Measurements from ENCODE around the gene PAQR7.
A peak's percentile ranks its signal among the peaks of the same experiment; 100 is the strongest.
"Not testable (repeated sequence)": the region's sequence is repeated elsewhere in the genome, so short reads cannot be mapped to it uniquely, and the experiment has no call there.

Gene PAQR7

DNA sequence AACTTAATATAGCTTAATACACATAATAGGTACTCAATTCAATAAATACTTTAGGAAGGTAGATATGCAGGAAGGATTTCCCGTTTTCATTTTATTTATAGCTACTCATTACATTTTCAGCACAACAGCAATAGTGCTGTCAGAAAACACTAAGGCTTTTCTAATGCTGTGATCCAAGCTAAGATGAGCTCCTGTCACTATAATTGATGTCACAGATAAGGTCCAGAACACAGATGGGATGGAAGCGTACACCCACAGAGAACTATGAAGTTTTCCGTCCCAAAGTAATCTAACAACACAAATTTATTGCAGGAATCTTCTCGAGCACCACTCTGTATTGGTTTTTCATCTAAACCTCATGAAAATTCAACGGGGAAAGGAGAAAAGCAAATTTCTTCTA is 29.8 kb downstream of the PAQR7 start:
- no peak for DNase-seq (ENCODE audit: low spot score)

DNA sequence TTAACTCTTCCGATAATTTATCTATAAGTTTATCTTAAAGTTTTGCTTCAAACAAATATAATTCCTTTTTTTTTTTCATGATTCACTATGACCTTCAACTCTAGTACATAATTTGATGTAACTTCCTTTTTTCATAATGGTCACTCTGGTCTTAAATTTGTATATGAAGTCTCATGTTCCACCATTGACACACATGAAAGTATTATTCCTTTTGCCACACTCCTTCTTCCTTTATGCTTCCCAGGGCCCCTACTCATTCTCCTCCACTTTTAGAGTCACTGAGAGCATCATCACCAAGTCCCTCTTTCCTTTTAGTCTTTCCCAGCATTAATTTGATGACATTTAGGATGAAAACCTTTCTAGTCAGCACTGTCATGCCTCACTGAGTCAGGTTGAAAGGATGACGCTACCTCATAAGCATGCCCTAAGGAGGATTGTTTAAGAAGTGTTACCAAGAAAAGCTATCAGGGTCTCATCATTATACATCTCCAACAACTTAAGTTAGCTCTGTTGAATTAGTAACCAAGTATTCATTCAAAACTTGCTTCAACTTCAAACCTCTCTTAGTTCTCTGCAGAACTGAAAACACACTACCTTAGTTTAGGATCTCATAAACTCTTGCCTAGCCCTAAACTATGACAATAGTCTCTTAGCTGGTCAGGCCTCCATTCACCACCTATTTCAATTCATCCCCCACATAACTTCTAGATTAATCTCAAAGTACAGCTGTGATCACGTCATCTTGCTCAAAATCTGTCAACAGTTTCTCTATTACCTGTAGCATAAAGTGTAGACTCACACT is 30.8 kb downstream of the PAQR7 start:
- no peak for DNase-seq (ENCODE audit: low spot score)

DNA sequence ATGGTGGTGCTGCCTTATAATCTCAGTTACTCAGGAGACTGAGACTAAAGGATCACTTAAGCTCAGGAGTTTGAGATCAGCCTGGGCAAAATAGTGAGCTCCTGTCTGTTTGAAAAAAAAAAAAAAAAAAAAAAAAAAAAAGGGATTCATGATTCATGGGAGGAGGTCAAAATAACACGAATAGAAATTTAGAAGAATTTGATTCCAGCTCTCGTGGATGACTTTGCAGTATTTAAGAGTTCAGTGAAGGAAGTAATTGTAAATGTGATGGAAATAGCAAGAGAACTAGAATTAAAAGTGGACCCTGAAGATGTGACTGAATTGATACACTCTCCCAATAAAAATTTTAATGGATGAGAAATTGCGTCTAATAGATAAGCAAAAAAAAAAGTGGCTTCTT is 32.0 kb downstream of the PAQR7 start:
- DNase-seq (ENCODE audit: low spot score), result no peak

DNA sequence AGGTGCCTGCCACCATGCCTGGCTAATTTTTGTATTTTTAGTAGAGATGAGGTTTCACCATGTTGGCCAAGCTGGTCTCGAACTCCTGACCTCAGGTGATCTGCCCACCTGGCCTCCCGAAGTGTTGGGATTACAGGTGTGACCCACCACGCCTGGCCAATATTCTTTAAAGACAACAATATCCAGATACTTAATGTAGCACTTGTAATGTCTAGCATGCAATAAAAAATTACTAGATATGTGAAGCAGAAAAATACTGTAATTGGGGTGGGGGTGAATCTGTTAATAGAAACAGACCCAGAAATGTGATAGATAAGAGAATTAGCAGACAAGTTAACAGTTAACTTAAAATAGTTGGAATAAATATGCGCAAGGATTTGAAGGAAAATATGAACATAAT is 35.7 kb downstream of the PAQR7 start:
- DNase-seq (ENCODE audit: low spot score), result not testable (repeated sequence)

DNA sequence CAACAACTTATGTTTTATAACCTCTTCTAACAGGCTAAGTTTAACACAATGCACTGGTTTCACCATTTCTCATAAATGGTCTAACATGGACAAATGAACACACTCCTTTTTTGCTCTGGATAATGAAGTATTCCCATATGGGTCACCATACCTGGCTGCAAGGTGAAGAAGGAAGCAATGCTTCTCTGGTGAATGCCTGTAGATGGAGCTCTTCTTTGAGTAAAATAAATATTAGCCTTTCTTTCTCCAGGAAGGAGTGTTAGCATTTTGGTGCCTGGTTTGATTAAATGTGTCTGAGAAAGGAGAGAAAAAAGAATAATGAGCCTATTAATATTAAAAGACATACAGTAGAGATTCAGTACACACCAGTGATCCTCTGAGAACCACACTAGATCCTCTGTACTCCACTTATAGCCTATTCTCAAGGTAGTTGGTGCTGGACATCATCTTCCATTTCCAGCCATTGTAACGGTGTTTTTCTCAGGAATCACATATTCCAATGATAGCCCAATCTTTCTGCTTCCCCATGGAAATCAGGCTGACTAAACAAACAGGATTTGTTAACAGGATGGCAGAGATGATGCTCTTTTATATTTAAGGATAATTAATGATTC is 38.1 kb downstream of the PAQR7 start:
- DNase-seq (ENCODE audit: low spot score), result no peak

DNA sequence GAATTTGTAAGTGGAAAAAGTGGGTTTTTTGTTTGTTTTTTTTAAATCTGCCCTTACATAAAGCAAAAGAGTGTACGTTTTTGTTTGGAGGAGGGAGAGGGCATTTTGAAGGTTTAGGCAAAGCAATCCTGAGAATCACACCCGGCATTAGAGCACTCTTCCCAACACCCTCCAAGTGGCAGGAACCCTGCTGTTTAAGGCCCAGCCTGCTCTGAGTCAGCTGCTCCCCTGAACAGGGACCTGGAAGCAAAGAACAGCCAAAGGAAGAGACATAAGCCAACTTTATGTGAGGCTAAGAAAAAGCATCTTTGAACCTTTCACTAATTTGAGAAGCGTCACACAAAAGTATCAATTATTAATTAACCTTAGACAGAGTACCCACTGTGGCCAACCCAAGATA is 38.8 kb downstream of the PAQR7 start:
- no peak for DNase-seq (ENCODE audit: low spot score)

DNA sequence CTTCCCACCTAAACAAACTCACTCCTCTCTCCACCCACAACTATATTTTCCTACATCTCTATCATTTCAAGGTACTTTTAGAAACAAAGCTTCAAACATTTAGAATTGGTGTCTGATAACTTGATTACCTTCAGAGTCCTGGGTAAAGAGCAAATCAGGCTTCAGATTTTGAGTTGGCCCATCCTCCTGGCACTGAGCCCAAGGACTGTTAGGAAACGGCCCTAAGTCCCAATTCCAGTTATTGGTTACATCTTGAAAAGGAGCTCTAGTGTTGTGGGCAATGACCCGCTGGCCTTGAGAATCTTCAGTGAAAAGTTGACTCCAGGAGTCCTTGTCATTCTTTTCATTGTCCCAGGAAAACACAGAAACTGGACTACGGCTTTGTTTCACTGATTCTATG is 40.6 kb downstream of the PAQR7 start:
- no peak for DNase-seq (ENCODE audit: low spot score)

DNA sequence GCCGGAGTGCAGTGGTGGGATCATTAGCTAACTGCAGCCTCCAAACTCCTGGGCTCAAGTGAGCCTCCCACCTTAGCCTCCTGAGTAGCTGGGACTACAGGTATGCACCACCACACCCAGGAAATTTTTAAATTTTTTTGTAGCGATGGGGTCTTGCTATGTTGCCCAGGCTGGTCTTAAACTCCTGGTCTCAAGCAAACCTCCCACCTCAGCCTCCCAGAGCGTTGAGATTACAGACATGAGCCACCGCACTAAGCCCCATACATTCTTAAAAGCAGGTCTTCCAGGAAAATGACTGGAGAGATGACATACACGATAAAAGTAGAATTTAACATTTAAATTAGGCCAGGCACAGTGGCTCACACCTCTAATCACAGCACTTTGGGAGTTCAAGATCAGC is 42.4 kb downstream of the PAQR7 start:
- DNase-seq (ENCODE audit: low spot score), result no peak

DNA sequence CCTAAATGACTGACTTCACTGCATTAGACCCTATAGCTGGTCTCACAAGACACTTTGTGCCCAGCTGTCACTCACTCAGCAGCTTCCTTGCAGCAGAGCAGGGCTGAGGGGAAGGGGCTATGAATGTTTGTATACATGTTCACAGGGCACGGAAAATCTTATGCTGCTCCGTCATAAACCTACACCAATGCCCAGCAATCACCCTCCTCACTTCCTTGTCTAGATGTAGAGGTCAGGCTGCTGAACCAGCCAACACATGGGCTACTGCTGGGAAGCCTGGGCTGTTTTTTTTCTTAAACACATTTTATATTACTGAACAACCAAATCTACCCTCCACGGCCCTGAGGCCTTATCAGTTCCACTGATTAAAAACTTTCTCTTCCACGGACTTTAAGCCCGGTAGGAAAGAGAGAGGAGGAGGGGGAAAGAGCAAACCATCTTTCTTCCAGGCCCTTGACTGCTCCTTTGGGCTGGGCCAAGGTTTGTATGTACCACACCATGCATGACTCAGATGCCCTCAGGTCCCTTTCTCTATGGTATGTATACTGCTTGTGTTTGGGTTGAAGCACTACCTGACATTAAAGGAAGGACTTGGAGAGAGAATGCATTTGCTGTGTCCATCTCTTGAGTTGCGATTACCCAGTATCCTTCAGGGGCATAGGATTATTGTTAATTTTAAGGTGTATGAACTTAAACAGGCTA is 43.0 kb downstream of the PAQR7 start:
- DNase-seq (ENCODE audit: low spot score), result no peak

DNA sequence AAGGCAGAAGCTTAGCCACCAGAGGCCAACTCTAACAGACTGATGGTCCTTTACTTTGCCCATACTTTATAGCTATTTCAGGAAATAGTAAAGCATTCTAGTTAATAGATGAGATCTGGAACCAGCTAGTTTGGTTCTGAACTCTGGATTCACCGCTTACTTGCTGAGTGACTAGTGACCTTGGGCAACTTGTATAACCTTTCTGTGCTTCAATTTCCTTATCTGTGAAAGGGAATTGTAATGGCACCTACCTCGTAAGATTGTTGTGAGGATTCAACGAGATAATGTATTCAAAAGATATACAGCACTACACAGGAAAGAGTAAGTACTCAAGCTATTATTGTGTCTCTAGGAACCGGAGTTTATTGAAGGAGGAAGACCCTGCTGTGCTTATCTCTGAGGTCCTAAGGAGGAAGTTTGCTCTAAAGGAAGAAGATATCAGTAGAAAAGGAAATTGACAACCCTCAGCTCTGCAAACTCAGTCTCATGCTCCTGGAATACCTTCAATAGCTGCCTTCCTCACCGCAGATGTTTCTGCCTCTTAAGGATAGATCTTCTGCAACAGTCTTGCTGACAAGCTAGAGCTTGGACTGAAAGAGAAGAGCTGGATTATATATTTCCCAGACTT is 43.8 kb downstream of the PAQR7 start:
- DNase-seq (ENCODE audit: low spot score), result no peak

DNA sequence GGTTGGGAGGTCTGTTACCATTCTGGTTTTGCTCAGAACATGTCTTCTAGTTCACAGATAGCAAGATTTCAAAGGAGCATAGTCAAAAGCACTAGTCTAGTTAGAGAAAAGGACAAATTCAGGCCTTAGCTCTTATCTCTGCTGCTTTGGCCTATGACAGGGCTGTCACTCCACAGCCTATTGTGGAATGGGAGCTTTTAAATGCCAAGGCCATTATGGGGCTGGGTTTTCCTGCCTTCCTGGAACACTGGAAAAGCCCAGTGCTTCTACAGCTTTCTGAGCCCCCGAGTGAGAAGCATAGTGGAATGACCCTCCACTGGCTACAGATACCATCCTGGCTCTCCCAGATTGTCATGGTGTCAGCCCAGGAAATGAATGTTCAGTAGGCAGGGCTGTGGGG is 46.5 kb downstream of the PAQR7 start:
- no peak for DNase-seq (ENCODE audit: low spot score)

DNA sequence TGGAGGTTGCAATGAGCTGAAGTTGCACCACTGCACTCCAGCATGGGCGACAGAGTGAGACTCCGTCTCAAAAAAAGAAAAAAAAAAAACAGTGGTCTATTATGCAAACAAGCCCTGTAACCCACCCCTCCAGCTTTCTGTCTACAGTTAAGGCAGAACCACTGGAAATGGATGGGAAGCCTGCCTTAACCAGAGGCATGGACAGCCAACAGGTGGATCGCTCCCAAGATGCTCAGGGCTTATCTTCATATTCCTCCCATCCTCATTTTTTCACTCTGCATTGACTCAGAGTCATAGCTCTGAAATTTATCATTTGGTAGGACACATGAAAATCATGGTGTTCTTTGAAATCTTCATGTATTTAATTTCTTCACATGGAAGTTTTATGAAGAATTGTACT is 47.0 kb downstream of the PAQR7 start:
- no peak for DNase-seq (ENCODE audit: low spot score)

DNA sequence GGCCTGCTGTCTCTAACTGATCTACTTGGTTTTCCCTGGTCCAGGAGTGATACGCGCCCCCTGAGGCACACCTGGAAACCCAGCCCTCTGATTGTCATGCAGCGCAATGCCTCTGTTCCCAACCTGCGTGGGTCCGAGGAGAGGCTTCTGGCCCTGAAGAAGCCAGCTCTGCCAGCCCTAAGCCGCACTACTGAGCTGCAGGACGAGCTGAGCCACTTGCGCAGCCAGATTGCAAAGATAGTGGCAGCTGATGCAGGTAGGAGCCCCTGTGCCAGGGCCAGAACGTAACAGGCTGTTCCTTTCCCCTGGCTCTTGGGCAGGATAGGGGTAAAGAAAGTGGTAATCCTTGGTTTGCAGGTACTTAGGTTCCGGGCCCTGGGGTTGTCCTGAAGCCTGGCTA is 48.9 kb downstream of the PAQR7 start:
- DNase-seq (ENCODE audit: low spot score), result no peak

DNA sequence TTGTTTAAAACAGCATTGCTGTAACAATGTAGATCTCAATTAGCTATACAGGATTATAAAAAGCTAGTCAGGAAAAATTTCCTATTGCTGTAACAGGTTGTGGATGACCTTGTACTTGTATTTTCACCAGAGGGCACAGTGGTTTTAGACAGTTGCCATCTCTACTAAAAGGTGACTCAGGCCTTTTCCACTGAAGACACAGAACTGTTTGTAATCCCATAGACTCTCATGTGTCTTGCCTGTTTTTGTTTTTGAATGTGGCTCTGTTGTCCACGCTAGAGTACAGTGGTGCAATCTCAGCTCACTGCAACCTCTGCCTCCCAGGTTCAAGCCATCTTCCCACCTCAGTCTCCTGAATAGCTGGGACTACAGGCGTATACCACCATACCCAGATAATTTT is 49.9 kb downstream of the PAQR7 start:
- DNase-seq (ENCODE audit: low spot score), result no peak

DNA sequence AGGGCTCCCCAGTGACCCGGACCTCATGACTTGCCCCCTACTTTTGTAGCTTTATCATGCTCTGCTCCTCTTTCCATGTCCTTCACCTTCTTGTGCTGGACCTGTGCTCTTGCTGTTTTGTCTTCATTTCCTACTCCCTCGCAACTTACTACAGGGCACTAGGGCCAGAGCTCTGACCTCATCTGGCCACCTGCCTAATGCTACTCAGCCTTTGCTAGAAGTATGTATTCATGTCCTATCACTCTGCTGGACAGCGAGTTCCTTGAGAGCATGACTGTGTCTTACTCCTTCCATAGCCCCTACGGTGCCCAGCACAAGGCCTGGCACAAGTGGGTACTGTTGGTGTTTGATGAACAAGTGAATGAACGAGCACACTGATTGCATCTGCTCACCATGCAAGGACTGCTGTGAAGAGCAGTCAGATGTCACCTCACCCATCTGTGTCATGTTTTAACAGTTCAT is 53.8 kb downstream of the PAQR7 start:
- DNase-seq (ENCODE audit: low spot score), result no peak

DNA sequence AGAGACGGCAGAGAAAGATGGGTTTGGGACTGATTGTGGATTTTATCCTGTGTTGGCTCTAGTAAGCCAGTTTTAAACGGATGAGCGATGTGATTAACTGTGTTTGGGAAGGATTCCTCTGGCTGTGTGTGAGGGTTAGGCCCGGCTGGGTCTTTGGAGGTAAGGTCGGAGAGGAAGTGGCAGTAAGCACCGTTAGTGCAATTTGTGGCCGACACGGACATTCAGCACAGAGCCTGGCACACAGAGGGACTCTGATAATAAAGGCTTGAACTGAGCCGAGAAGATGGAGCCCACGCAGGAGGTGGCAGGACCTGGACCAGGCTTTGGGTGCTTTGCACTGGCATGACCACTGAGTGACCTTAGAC is 54.4 kb downstream of the PAQR7 start:
- no peak for DNase-seq (ENCODE audit: low spot score)

DNA sequence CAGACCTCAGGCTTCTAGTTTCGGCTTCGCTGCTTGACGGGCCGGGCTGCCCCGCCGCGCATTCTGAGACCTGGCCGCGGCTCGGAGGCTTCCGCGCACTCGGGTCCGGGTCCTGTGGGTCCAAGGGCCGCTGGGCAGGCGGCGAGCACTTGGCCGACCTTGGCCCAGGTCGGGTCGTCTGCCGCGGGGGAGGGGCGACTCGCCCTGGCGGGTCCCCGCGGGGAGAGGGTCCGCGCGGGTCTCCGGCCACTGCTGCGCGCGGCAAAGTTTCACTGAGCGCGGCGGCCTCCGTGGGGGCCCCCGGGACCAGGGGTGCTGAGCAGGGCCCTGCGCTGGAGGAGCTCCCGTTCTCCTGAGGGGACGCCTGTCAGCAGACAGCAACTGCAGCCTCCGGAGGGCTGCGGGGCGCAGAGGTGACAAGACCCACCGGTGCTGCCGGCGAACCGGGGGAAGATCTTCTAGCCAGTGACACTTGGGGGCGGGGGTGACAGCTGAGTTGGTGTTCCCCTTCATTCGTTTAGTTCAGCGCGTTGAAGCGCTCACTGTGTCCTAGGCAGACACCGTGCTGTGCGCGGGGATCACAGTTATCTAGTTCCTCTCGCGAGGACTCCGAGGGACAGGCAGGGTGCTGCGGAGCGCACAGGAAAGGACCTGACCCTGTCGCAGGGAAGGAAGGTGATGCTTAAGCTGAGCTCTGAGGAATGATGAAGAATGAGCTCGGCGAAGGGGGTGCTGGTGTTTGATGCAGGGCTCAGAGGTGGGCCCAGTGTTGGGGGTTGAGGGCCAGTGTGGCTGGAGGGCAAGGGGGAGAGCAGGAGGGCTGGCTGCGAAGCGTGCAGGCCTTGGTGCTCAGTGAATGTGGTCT is 55.0 kb downstream of the PAQR7 start:
- peak; percentile 68 for DNase-seq (ENCODE audit: low spot score)

DNA sequence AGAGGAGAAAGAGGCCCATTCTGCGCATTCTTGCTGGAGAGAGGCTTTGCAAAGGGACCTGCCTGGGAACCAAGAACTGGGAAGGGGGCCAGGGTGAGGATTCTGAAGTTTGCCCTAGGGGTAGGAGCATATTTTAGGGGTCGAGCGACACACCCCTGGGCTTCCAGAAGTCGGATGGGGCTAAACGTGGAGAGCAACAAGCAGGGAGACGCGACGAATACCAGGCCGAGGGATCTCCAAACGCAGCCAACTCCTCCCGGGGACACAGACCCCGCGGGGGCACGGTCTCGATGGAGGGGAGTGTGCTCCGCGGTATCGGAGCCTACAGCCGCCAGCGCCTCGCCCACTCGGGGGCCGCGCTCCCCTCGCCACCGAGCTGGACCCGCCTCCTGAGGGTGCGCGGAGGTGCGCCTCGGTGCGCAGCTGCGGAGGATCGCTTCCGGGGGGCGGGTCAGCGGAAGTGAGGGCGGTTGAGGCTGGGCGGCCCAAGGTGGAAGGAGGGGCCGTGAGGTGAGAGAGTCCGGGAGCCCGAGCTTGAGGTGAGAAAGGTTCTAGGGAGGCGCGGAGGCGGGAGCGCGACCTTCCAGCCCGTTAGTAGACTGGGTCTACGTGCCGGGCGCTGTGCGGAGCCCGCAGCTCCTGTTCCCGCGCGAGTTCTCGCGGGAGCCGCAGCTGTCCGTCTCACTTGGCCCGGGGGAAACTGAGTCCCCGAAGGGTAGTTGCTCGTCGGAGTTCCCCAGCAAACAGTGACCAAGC is 55.8 kb downstream of the PAQR7 start, which contains the start of gene MTFR1L:
Gene MTFR1L, plus strand, starts transcription at position 464 of the 756 bp plus-strand sequence. CDS start 3,151 bp downstream, outside the sequence.
- DNase-seq (ENCODE audit: low spot score), result peak; percentile 92

DNA sequence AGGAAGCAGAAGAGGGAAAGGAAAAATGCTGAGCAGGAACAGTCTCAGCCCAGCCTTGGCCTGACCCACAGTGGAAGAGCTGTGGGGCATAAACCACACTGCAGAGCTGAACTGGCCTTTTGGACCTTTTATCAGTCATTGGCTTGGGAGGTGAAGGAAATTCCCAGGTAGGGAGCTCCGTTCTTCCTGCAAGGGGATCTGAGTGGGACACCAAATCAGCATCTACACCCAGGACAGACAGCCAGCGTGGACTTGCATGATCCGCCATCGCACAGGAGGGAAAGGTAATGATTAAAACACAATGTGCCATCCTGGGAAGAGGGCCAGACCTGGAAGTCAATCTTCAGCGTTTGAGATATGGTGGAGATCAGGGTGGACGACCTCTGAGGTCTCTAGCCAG is 56.9 kb downstream of the PAQR7 start:
- DNase-seq (ENCODE audit: low spot score), result no peak

DNA sequence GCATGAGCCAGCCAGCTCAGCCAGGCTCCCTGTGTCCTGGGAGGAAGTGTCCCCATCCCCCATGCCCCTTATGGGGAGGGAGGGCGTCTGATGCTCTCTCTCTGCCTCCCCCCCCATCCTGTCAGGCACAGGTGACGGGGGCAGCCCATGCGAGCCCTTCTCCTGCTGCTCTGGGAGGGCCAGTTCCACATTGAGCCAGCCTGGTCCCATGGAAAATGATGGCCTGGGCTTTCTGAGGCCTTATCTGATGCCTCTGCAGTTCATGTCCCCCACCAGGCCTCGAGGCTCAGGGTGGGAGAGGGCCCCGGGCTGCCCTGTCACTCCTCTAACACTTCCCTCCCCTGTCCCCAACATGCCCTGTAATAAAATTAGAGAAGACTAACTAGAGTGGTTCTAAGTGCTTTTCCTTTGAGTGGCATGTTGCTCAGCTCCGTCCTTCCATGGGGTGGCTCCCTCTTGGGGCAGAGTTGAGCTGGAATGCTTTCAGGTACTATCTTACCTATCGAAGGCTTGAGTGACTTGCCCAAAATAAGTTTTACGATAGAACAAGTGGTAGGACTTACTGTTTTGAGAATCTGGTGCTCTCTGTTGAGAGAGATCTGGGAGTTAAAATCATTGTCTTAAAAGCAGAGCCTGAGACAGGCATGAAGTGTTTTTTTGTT is 57.5 kb downstream of the PAQR7 start:
- DNase-seq (ENCODE audit: low spot score), result no peak

Data from CD4-positive, alpha-beta T cell treated with Interleukin-2 at 100 ng/mL for 4 hours (primary cell).